GM18907 (cell line): ENCODE results near the gene STK11.

Experiments
- ATAC-seq: cut with Tn5 transposase; IDR thresholded peaks from one replicate; pipeline ENCODE4 v1.9.1; 2021; ENCODE audit warnings: mild to moderate bottlenecking, moderate library complexity; ENCODE audit not compliant: unreplicated experiment

STK11 gene

GRCh38 chr19:1224047-1224825 lies 18.7 kb downstream of the STK11 start:
- no peak for ATAC-seq

GRCh38 chr19:1224847-1225246 lies 19.3 kb downstream of the STK11 start:
- ATAC-seq, result no peak

GRCh38 chr19:1225440-1226226 lies 20.1 kb downstream of the STK11 start:
- no peak for ATAC-seq

- no peak for ATAC-seq
Observed at GRCh38 chr19:1226227-1226518, 20.6 kb downstream of the STK11 start.

GRCh38 chr19:1226522-1227303 lies 21.1 kb downstream of the STK11 start:
- no peak for ATAC-seq

- ATAC-seq, result no peak
Observed at GRCh38 chr19:1227304-1228054, 21.9 kb downstream of the STK11 start.

GRCh38 chr19:1228161-1228957 lies 22.8 kb downstream of the STK11 start:
- ATAC-seq, result no peak

GRCh38 chr19:1229056-1229923 lies 23.7 kb downstream of the STK11 start:
- no peak for ATAC-seq

- no peak for ATAC-seq
Observed at GRCh38 chr19:1229924-1230782, 24.6 kb downstream of the STK11 start.

GRCh38 chr19:1230783-1231489 lies 25.4 kb downstream of the STK11 start:
- no peak for ATAC-seq

- ATAC-seq, result no peak
Observed at GRCh38 chr19:1231729-1232637, 26.4 kb downstream of the STK11 start.

GRCh38 chr19:1232652-1233072 lies 27.1 kb downstream of the STK11 start:
- no peak for ATAC-seq

GRCh38 chr19:1233115-1233667 lies 27.6 kb downstream of the STK11 start:
- ATAC-seq, result no peak

- ATAC-seq, result no peak
Observed at GRCh38 chr19:1234051-1234954, 28.7 kb downstream of the STK11 start.

- ATAC-seq, result no peak
Observed at GRCh38 chr19:1234955-1235380, 29.4 kb downstream of the STK11 start.
